ENCODE data around the gene EVA1A. TPM values are rescaled to one million over a fixed set of nuclear protein-coding genes. Genes with fewer than 3 reads are reported as not detected.

EVA1A gene

Small RNA genes within 50 kb of the gene (small RNA-seq; reads per million reads assigned to genes)
- not detected for gene RF01233

Measured in skeletal muscle satellite cell (primary cell).